Measurements from ENCODE around the gene PTGDR2. TPM values are rescaled to one million over a fixed set of nuclear protein-coding genes. Genes with fewer than 3 reads are reported as not detected.

The PTGDR2 gene
- total and polyA plus RNA-seq, 4 donors, result 1.2 to 3.8 (median 2.5) TPM

GRCh38 chr11:60875366-60876167, 19.8 kb upstream of the PTGDR2 start:
- Histone ChIP-seq H3K27ac (ENCODE audit: low read depth, low read length) (no peak overlapping the region), H3K9me3 (ENCODE audit: control insufficient read depth, insufficient read depth, low read length) (no peaks in the 10 kb centered on the region), H3K27me3 (ENCODE audit: control insufficient read depth, insufficient read depth, low read length) (no peaks in the 10 kb centered on the region), H3K4me3 (ENCODE audit: low read depth, low read length) (no peak overlapping the region), H3K4me1 (ENCODE audit: control insufficient read depth, insufficient read depth, low read length) (peaks cover 28% of the 10 kb centered on the region), H3K36me3 (ENCODE audit: control insufficient read depth, insufficient read depth, low read length) (peaks cover 17% of the 10 kb centered on the region)
- WGBS (ENCODE audit: insufficient coverage), result 98% methylated on average over 5 of the region's 7 CpGs
- no peak for DNase-seq (ENCODE audit: low read depth in 4 of 6, low spot score in 6 of 6)

DNA sequence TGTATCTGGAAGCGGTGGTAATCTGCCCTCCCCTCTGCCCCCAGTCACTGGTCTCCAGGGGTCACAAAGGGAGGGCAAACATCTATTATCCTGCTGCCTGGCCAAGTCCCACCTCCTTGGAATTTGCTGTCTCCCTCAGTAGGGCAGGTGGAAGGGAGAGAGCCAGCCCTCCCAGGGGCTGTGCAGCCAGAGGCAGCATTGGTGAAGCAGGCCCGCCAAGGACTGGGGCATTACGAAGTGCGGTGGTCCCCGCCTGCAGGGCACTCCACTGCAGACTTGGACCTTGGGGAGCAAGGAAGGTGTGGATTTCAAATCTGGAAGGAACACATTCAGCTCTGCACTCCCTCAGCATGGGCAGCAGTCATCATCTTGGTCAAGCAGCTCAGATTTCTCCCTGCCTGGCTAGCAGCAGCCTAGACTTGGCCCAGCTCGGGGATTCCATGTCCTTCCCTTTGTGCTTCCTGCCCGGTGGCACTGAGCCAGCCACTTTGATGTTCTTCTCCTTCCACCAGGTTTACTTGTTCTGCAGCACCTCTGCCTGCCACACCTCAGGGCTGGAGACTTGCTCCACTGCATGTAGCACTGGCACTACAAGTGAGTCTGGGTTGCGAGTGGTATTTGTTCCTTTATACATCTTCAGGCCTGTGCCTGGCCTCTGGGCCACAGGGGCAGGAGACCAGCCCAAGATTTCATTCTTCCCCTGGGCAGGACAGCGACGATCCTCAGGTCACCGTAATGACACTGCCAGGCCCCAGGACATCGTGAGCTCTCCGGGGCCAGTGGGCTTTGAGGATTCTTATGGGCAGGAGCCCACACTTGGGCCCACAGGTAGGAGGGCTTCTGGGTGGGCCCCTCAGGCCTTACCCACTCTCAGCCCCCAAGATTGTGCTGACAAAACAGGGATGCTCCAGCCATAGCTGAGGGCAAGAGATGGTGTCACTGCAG, 18.9 kb upstream of the PTGDR2 start:
- no peaks in the 10 kb centered on the region for H3K9me3 ChIP-seq (ENCODE audit: control insufficient read depth, insufficient read depth, low read length)
- peaks cover 28% of the 10 kb centered on the region for H3K4me1 ChIP-seq (ENCODE audit: control insufficient read depth, insufficient read depth, low read length)
- no peaks in the 10 kb centered on the region for H3K27me3 ChIP-seq (ENCODE audit: control insufficient read depth, insufficient read depth, low read length)
- no peak overlapping the region for H3K27ac ChIP-seq (ENCODE audit: low read depth, low read length)
- no peak overlapping the region for H3K4me3 ChIP-seq (ENCODE audit: low read depth, low read length)
- H3K36me3 ChIP-seq (ENCODE audit: control insufficient read depth, insufficient read depth, low read length), result peaks cover 14% of the 10 kb centered on the region
- 99% methylated on average over 12 of the region's 13 CpGs for WGBS (ENCODE audit: insufficient coverage)
- DNase-seq (ENCODE audit: low read depth in 4 of 6, low spot score in 6 of 6), result no peak

- DNase-seq (ENCODE audit: low read depth in 4 of 6, low spot score in 6 of 6), result no peak
- peaks cover 14% of the 10 kb centered on the region for H3K36me3 ChIP-seq (ENCODE audit: control insufficient read depth, insufficient read depth, low read length)
- H3K4me1 ChIP-seq (ENCODE audit: control insufficient read depth, insufficient read depth, low read length), result peaks cover 32% of the 10 kb centered on the region
- H3K27ac ChIP-seq (ENCODE audit: low read depth, low read length), result no peak overlapping the region
- H3K27me3 ChIP-seq (ENCODE audit: control insufficient read depth, insufficient read depth, low read length), result no peaks in the 10 kb centered on the region
- whole genome bisulfite sequencing (ENCODE audit: insufficient coverage), result 91% methylated on average over 7 of the region's 12 CpGs
- no peaks in the 10 kb centered on the region for H3K9me3 ChIP-seq (ENCODE audit: control insufficient read depth, insufficient read depth, low read length)
- H3K4me3 ChIP-seq (ENCODE audit: low read depth, low read length), result no peak overlapping the region
These were observed 17.8 kb upstream of the PTGDR2 start for GRCh38 chr11:60873533-60873932.

DNA sequence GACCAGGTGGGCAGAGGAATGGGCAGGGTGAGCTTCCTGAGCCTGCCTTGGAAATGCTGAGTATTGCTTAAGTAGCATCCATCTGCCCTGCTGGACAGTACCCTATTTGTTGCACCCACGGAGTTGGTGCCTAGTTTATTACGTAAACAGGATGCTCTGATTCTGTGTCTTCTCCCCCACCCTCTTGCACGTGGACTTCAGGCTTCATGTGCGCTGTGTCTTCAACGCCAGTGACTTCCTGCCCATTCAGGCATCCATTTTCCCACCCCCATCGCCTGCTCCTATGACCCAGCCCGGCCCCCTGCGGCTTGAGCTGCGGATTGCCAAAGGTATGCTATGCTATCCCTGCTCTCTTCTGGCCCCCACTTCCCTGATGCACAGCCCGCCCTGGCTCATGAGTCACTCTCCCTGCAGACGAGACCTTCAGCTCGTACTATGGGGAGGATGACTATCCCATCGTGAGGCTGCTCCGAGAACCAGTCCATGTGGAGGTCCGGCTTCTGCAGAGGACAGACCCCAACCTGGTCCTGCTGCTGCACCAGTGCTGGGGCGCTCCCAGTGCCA, 17.3 kb upstream of the PTGDR2 start:
- Histone ChIP-seq H3K9me3 (ENCODE audit: control insufficient read depth, insufficient read depth, low read length) (no peaks in the 10 kb centered on the region), H3K4me1 (ENCODE audit: control insufficient read depth, insufficient read depth, low read length) (peaks cover 32% of the 10 kb centered on the region), H3K4me3 (ENCODE audit: low read depth, low read length) (no peak overlapping the region), H3K36me3 (ENCODE audit: control insufficient read depth, insufficient read depth, low read length) (peaks cover 14% of the 10 kb centered on the region), H3K27ac (ENCODE audit: low read depth, low read length) (no peak overlapping the region), H3K27me3 (ENCODE audit: control insufficient read depth, insufficient read depth, low read length) (no peaks in the 10 kb centered on the region)
- DNase-seq (ENCODE audit: low read depth in 4 of 6, low spot score in 6 of 6), result no peak
- 68% methylated on average over 16 of the region's 16 CpGs for WGBS (ENCODE audit: insufficient coverage)

DNA sequence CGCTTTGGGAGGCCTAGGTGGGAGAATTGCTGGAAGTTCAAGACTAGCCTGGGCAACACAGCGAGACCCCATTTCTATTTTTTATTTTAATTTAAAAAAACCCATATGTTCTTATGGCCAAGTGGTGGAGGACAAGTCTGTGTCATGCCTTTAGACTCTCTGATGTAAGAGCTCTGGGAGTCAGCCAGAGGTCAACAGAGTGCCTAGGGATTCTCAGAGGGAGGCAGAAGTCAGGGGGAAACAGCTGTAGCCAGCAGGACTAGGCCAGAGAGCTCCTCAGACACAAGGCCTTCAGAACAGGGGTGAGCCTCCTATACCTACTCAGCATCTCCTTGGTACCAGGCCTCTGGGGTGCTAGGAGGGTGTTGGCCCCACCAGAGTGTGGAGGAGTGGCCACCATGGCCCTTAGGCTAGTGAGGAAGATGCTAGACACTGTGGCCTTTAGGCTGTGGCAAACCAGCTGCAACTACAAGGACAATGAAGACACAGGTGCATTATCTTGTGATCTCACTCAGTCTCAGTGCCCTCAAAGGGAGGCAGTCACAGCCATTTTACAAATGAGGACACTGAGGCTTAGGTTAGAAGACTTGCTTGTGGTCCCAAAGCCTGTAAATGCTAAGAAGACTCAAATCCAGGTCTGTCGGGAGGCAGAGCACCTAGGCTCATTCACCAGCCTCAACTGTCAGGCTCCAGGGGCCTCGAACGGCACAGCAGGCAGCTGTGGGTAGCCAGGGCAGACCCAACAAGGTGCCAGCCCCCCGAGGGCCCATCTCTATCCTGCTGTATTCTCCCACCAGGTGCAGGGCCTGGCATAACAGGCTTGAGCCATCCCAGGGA, 16.6 kb upstream of the PTGDR2 start:
- peak in 1 of 6 donors; percentile 23 for DNase-seq (ENCODE audit: low read depth in 4 of 6, low spot score in 6 of 6)
- H3K36me3 ChIP-seq (ENCODE audit: control insufficient read depth, insufficient read depth, low read length), result peaks cover 14% of the 10 kb centered on the region
- H3K27me3 ChIP-seq (ENCODE audit: control insufficient read depth, insufficient read depth, low read length), result no peaks in the 10 kb centered on the region
- H3K9me3 ChIP-seq (ENCODE audit: control insufficient read depth, insufficient read depth, low read length), result no peaks in the 10 kb centered on the region
- H3K4me3 ChIP-seq (ENCODE audit: low read depth, low read length), result no peak overlapping the region
- peak overlapping the region; percentile 6 for H3K27ac ChIP-seq (ENCODE audit: low read depth, low read length)
- 87% methylated on average over 4 of the region's 6 CpGs for WGBS (ENCODE audit: insufficient coverage)
- peaks cover 36% of the 10 kb centered on the region for H3K4me1 ChIP-seq (ENCODE audit: control insufficient read depth, insufficient read depth, low read length)

DNA sequence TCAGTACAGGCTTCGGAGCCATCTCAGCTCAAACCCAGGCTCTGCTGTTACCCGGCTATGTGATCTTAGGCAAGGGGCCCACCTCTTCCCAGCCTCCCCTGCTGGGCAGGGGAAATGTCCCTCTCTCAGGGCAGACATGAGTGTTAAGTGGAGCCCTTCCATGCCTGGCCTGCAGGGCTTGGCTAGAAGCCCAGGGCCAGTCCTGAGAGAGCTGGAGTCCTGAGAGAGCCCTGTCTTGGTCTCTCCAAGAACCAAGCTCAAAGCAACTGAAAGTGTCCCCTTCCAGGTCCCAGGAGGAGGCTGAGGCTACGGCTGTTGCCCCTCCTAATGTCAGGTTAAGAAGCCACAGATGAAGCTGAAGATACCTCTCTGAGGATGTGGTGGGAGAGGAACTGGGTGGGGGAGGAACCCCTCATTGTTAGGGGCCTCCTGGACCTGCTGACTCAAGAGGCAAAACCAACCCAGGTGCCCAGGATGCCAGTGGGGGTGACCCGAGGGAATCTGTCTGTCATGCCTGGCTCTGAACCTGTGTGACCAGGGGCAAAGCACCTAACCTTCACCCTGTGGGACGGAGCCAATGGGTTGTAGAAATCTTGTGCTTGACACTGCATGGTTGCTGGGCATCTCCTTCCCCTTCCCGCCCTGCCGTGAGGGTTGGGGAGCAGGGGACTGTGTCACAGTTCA, 15.8 kb upstream of the PTGDR2 start:
- peak in 1 of 6 donors; percentile 52 for DNase-seq (ENCODE audit: low read depth in 4 of 6, low spot score in 6 of 6)
- 73% methylated on average over 6 of the region's 7 CpGs for WGBS (ENCODE audit: insufficient coverage)
- H3K4me3 ChIP-seq (ENCODE audit: low read depth, low read length), result no peak overlapping the region
- peaks cover 41% of the 10 kb centered on the region for H3K4me1 ChIP-seq (ENCODE audit: control insufficient read depth, insufficient read depth, low read length)
- peaks cover 14% of the 10 kb centered on the region for H3K36me3 ChIP-seq (ENCODE audit: control insufficient read depth, insufficient read depth, low read length)
- no peaks in the 10 kb centered on the region for H3K9me3 ChIP-seq (ENCODE audit: control insufficient read depth, insufficient read depth, low read length)
- no peaks in the 10 kb centered on the region for H3K27me3 ChIP-seq (ENCODE audit: control insufficient read depth, insufficient read depth, low read length)
- peak overlapping the region; percentile 13 for H3K27ac ChIP-seq (ENCODE audit: low read depth, low read length)

- H3K4me3 ChIP-seq (ENCODE audit: low read depth, low read length), result no peak overlapping the region
- H3K27me3 ChIP-seq (ENCODE audit: control insufficient read depth, insufficient read depth, low read length), result no peaks in the 10 kb centered on the region
- peaks cover 12% of the 10 kb centered on the region for H3K36me3 ChIP-seq (ENCODE audit: control insufficient read depth, insufficient read depth, low read length)
- DNase-seq (ENCODE audit: low read depth in 4 of 6, low spot score in 6 of 6), result no peak
- H3K27ac ChIP-seq (ENCODE audit: low read depth, low read length), result peak overlapping the region; percentile 13
- peaks cover 41% of the 10 kb centered on the region for H3K4me1 ChIP-seq (ENCODE audit: control insufficient read depth, insufficient read depth, low read length)
- WGBS (ENCODE audit: insufficient coverage), result 80% methylated on average over 13 of the region's 13 CpGs
- no peaks in the 10 kb centered on the region for H3K9me3 ChIP-seq (ENCODE audit: control insufficient read depth, insufficient read depth, low read length)
These were observed 15.1 kb upstream of the PTGDR2 start for GRCh38 chr11:60870733-60871377.

- no peak overlapping the region for H3K4me3 ChIP-seq (ENCODE audit: low read depth, low read length)
- H3K27ac ChIP-seq (ENCODE audit: low read depth, low read length), result no peak overlapping the region
- 21% methylated on average over 1 of the region's 3 CpGs for WGBS (ENCODE audit: insufficient coverage)
- H3K27me3 ChIP-seq (ENCODE audit: control insufficient read depth, insufficient read depth, low read length), result no peaks in the 10 kb centered on the region
- H3K4me1 ChIP-seq (ENCODE audit: control insufficient read depth, insufficient read depth, low read length), result peaks cover 41% of the 10 kb centered on the region
- peaks cover 9% of the 10 kb centered on the region for H3K36me3 ChIP-seq (ENCODE audit: control insufficient read depth, insufficient read depth, low read length)
- peak in 3 of 6 donors; percentile 8 to 84 (median 35) for DNase-seq (ENCODE audit: low read depth in 4 of 6, low spot score in 6 of 6)
- no peaks in the 10 kb centered on the region for H3K9me3 ChIP-seq (ENCODE audit: control insufficient read depth, insufficient read depth, low read length)
These were observed 14.5 kb upstream of the PTGDR2 start for GRCh38 chr11:60870276-60870675.
